DMS153 treated with DMSO at 0.1 percent for 48 hours (cell line): ENCODE results near the gene JAG1.

Experiments used
- DNase-seq: peaks from one replicate; lab custom pipeline; 2025; ENCODE audit not compliant: unreplicated experiment; lab: John Stamatoyannopoulos, UW

JAG1 gene

GRCh38 chr20:10639737-10640556, 33.9 kb downstream of the JAG1 start:
- DNase-seq = no peak

DNA sequence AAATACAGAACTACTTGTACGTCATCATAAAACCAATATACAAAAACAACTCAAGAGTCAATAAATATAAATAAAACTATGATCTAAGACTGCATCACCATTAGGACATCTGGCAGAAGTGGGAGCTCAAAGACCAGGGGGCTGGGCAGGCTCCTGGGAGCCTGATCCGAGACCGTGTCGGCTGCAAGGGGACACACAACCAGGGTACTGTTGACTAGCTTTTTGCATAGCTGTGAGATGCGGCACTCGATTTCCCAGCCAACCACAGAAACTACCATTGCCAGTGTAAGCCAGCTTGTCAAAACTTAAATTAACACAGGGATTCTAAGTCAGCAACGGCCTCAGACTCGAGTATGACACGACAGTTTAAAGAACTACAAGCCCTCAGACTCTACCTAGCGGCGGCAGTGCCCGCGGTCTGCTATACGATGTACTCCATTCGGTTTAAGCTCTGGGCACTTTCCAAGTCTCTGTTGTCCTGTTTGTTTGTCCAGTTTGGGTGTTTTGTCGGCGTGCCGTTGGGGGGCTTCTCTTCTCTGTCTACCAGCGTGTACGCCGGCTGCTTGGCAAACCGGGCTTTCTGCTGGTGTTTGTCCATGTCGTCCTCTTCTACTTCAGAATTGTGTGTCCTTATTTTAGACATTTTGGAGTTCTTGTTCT, 34.6 kb downstream of the JAG1 start:
- DNase-seq = no peak

GRCh38 chr20:10637563-10637962, 36.2 kb downstream of the JAG1 start:
- no peak for DNase-seq

GRCh38 chr20:10637031-10637559, 36.7 kb downstream of the JAG1 start:
- no peak for DNase-seq

- DNase-seq = no peak
Measured at GRCh38 chr20:10636326-10636818, 37.4 kb downstream of the JAG1 start.

DNA sequence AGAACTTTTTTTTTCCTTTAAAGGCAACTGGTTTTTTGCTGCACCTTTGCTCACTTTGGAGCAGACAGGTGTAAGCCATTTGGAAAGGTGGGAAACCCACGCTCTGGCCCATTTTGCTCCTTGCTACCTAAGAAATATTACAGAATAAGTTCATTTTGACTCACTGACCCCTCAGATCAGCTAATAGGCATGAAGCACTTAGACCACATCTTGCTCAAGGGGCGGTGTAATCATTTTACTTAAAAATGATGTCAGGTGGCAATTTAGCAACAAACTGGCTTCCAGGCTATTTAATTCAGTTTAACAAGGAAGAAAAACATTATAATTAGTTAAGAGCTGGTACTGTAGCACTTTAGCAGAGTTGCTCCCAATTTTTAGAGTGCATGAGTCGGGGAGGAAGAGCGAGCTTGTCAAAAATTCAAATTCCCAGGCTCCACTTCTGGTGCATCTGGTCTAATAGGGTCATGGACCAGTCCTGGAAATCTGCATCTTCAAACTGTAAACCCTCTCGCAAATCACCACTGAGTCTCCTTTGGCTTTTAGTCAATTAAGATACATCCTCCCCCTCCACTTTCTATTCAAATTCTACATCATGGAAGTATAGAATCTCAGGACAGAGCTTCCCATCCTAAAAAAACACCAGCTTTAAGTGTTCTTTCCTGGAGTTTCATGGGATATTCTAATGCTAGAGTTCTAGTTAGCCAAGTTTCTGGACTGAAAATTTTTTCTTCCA, 38.2 kb downstream of the JAG1 start:
- DNase-seq = no peak

DNA sequence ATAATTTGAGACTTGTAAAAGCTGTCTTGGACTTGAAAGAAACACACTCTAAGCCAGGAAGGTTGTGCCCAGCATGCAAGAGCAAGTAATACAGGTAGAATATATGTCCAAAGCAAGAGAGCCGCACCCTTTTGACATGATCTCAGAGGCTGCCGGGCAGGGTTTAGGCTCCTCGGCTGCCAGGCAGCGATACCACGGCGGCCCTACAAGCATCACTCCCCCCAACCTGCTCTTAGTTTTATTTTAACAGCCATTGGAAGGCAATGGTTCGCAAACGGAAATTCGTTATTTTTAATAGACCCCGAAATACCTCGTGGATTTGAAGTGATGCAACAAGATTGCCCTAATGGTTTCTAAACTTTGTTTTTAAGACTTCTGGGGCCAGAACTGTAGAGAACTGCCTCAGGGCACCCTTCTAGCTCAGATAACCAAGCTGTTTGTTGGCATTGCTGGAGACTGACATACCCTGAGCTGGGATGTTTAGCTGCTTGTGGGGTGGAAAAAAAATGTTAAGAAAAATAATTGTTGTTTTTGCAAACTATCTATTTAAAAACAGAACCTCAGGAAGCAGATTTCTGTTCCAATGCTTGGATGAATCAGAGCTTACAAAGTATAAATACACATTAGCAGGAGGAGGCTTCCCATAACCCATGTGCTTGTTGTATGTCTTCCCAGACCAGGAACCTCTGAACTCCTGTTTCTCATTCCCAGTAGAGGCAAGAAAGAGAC, 39.0 kb downstream of the JAG1 start:
- no peak for DNase-seq

GRCh38 chr20:10634211-10634610, 39.6 kb downstream of the JAG1 start:
- DNase-seq = no peak

DNA sequence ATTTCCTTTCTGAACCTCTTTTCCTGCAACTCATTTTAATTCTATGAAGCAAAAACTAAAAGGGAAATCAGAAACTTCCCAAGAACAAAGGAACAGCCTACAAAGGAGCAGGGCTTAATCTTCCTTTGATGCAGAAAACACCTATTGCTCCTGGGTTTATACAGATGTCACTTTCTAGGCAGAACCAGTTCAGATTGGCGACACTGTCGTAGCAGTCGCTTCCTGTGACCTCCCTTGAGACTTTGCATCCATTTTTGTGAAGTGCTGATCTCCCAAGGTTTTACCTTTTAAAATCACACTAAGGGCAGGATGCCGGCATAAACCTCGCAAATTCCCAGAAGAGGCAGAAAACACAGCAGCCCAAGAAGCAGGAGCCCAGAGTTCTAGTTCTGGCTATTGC, 40.1 kb downstream of the JAG1 start:
- no peak for DNase-seq

DNA sequence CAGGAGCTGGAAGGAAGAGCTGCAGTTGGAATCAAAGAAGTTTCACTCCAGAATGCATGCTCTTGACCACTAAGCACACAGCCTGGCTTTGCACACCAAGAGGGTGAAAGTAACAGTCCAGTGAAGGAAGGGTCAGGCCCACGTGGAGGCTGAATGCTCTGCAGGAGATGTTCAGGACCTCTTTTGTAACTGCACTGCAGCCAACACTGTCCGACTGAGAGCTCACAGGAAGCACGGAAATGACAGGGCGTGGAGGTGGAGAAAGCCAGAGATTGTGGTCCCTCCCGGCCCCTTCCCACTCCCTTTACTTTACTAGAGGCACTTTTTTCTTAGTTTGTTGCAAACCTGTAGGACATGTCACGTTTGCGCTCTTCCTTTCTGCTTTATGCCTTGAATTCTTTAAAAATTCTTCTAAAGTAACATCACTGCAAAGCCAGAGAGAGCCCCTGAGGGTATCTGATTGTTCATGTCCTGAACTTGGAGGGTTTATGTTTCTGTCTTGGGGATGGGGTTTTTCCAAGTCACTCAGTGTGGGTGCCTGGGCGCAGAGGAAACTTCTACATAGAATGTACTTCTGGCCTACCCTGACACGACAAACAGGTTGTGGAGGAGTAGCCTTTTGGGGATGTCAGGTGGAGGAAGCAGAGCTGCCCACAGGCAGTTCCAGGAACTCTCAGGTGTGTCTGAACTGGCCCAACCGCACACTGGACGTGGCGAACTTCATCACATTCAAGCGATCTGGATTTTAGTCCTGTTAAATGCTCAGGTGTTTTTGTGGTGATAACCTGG, 40.9 kb downstream of the JAG1 start:
- no peak for DNase-seq

- no peak for DNase-seq
Measured at GRCh38 chr20:10631126-10631525, 42.7 kb downstream of the JAG1 start.

DNA sequence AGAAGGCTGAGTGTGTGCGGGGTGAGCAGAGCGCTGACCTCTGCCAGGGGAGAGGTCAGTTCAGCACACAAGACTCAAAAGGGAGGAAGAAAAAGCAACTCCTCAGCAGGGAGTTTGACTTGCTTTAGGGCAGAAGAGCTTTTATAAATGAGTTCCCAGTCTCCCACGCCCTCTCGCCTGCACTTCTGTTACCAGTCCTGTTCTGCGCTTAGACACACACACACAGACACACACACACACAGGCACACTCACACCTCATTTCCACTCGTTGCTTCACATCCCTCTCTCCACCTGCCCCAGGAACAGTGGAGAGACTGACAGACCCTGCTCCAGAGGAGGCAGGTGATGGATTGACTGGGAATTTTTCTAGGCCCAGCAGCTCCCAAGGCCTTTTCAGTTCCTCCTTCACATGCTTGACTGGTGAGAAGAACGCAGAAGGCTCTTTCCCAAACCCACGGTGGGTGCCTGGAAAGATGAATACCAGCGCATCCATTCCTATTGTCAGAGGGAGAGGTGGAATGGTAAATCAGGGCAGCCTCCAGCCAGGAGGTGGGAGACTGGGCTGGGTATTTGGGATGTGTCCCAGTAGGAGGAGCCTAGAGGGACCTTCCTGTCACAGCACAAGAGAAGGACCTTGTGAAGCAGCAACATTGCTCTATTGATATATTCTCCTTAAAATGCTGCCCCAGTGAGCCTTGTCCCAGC, 43.7 kb downstream of the JAG1 start:
- DNase-seq = no peak

GRCh38 chr20:10626896-10627295, 46.9 kb downstream of the JAG1 start:
- no peak for DNase-seq

- no peak for DNase-seq
Measured at GRCh38 chr20:10625641-10626040, 48.2 kb downstream of the JAG1 start.

DNA sequence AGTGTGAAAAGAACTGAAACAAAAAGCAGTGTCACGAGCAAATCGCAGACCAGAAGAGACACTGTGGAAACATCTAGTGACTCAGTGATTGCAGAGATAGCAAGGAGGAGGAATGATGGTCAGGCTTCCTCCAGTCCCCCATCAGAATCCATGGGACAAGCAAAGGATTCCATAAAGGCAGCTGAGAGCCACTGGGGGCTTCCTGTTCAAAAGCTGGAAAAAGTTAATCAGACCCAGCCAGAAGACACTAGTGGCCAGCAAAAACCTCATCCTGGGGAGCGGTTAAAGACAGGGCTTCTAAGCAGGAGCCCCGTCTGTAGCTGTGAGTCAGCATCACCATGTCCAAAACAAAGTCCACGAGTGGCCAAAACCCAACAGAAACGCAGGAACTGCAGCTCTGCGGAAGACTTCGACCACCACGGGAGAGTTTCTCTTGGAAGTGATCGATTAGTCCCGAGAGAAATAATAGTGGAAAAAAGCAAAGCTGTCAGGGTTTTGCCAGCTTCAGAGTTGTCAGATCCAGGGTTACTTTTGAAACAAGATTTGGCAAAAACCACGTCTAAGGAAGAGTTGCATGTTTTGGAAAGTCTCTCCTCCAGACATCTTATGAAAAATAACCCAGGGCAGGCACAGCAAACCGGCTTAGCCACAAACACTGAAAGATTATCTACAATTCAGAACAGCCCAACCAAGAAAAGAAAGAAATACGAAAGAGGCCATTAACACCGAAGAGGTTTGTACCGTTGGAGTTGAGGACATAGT, 51.0 kb downstream of the JAG1 start:
- no peak for DNase-seq

GRCh38 chr20:10621149-10621548, 52.6 kb downstream of the JAG1 start:
- DNase-seq = no peak

GRCh38 chr20:10619427-10619826, 54.4 kb downstream of the JAG1 start:
- DNase-seq = no peak

- no peak for DNase-seq
Measured at GRCh38 chr20:10618611-10619245, 55.1 kb downstream of the JAG1 start.
